PC-9 (cell line): ENCODE measurements around the gene DAZAP2.

Experiments
- CTCF ChIP-seq: fragments of 200-600 bp; sonication (generic); conservative IDR thresholded peaks from 2 replicates; pipeline ENCODE4 v1.6.1; 2017; ENCODE audit warnings: mixed run types, antibody characterized with exemption, mild to moderate bottlenecking, moderate library complexity
- EZH2 ChIP-seq: fragments of 200-600 bp; sonication (generic); IDR thresholded peaks from 2 replicates; pipeline ENCODE4 v1.8.0; 2017; ENCODE audit warnings: antibody characterized with exemption, low read depth

GRCh38 chr12:51246254-51246853 lies 7.7 kb downstream of the DAZAP2 start:
- TF ChIP-seq CTCF (no peak), EZH2 (no peak)
